ENCODE data around the gene NDUFB10.
A peak's percentile ranks its signal among the peaks of the same experiment; 100 is the strongest.

Gene NDUFB10

GRCh38 chr16:2007081-2007836 lies 47.9 kb downstream of the NDUFB10 start:
- H3K27me3 ChIP-seq (ENCODE audit: insufficient read depth, poor library complexity, severe bottlenecking) = no peaks in the 10 kb centered on the region
- TF ChIP-seq REST (IDR thresholded peaks at IDR 0.05; ENCODE audit: insufficient replicate concordance, low read depth) = no peak
- TF ChIP-seq CTCF (IDR thresholded peaks at IDR 0.05; ENCODE audit: insufficient read depth, low read length) = no peak
- peak overlapping the region; percentile 64 for H3K27ac ChIP-seq (replicated peaks)
- peak overlapping the region; percentile 63 for H3K4me3 ChIP-seq (replicated peaks; ENCODE audit: insufficient read depth, low read length)
- no peak for DNase-seq (ENCODE audit: low read depth in 1 of 2, low spot score in 1 of 2)

- H3K4me3 ChIP-seq (replicated peaks; ENCODE audit: insufficient read depth, low read length) = peak overlapping the region; percentile 63
- peak; percentile 72 for TF ChIP-seq POLR2AphosphoS5 (IDR thresholded peaks at IDR 0.05; ENCODE audit: low read depth)
- TF ChIP-seq SPI1 (IDR thresholded peaks at IDR 0.05; ENCODE audit: borderline replicate concordance, low read depth) = no peak
- no peak for TF ChIP-seq CTCF (IDR thresholded peaks at IDR 0.05; ENCODE audit: insufficient read depth, low read length)
- TF ChIP-seq GABPA (IDR thresholded peaks at IDR 0.05; ENCODE audit: low read depth) = no peak
- no peaks in the 10 kb centered on the region for H3K27me3 ChIP-seq (ENCODE audit: insufficient read depth, poor library complexity, severe bottlenecking)
- H3K27ac ChIP-seq (replicated peaks) = peak overlapping the region; percentile 64
- peak; percentile 82 to 98 for DNase-seq (ENCODE audit: low read depth in 1 of 2, low spot score in 1 of 2)
Observed at GRCh38 chr16:2008009-2008526, 48.7 kb downstream of the NDUFB10 start.

GRCh38 chr16:2008631-2009163 lies 49.4 kb downstream of the NDUFB10 start:
- H3K27me3 ChIP-seq (ENCODE audit: insufficient read depth, poor library complexity, severe bottlenecking) = no peaks in the 10 kb centered on the region
- TF ChIP-seq GABPA (IDR thresholded peaks at IDR 0.05; ENCODE audit: low read depth) (0 out of 2 replicates have a peak, but pooled peaks have one; percentile 5), CTCF (IDR thresholded peaks at IDR 0.05; ENCODE audit: insufficient read depth, low read length) (no peak), REST (IDR thresholded peaks at IDR 0.05; ENCODE audit: insufficient replicate concordance, low read depth) (peak; percentile 23), SPI1 (IDR thresholded peaks at IDR 0.05; ENCODE audit: borderline replicate concordance, low read depth) (no peak)
- H3K4me3 ChIP-seq (replicated peaks; ENCODE audit: insufficient read depth, low read length) = peak overlapping the region; percentile 63
- peak overlapping the region; percentile 64 for H3K27ac ChIP-seq (replicated peaks)
- peak in 1 of 2 experiments; percentile 65 for DNase-seq (ENCODE audit: low read depth in 1 of 2, low spot score in 1 of 2)
